Measurements from ENCODE around the gene VRTN. TPM values are rescaled to one million over a fixed set of nuclear protein-coding genes. Genes with fewer than 3 reads are reported as not detected.
"Not testable (repeated sequence)": the region's sequence is repeated elsewhere in the genome, so short reads cannot be mapped to it uniquely, and the experiment has no call there.

VRTN gene
- total RNA-seq, 1 experiment from 2014 or later = 140 TPM

DNA sequence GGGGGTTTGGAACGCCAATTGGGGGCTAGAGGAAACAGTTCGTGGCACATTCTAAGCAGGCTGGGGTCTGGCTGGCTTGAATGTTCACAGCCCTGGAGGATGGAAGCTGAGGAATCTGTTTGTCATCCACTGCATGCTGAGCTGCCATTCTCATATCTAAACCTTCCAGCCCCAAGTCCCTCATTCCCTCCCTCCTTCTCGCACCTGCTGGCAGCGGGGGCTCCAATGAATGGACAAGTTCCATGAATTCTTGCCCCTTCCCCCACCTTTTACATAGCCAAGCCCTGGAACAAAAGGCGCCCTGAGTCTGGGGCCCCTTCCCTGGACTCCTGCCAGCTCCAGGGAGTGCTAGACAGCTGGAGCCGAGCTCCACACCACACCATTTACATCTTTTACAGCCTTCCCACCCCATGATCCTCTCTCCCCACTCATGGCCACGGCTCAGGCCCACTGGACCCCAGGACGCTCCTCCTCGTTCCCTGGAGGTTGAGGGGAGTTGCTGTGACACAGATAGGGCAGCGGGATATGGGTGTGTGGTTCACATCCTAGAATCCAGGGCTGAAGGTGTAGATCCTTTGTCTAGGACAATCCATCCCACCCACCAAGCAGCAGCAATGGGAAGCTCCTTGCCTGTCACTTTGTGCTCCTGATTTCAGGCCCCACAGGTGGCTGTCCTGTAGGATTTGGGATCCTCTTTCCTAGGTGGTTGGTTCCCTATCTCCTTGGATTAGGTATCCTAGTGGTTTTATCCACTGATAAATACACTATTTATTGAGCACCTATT, 21.7 kb upstream of the VRTN start:
- H3K36me3 ChIP-seq (replicated peaks; ENCODE audit: control insufficient read depth, insufficient read depth, low read length) = no peaks in the 10 kb centered on the region
- no peak overlapping the region for H3K4me3 ChIP-seq (ENCODE audit: insufficient read depth, low read depth, low read length)
- DNase-seq = peak; percentile 89
- H3K27me3 ChIP-seq (ENCODE audit: control insufficient read depth, insufficient read depth, low read length) = no peaks in the 10 kb centered on the region

DNA sequence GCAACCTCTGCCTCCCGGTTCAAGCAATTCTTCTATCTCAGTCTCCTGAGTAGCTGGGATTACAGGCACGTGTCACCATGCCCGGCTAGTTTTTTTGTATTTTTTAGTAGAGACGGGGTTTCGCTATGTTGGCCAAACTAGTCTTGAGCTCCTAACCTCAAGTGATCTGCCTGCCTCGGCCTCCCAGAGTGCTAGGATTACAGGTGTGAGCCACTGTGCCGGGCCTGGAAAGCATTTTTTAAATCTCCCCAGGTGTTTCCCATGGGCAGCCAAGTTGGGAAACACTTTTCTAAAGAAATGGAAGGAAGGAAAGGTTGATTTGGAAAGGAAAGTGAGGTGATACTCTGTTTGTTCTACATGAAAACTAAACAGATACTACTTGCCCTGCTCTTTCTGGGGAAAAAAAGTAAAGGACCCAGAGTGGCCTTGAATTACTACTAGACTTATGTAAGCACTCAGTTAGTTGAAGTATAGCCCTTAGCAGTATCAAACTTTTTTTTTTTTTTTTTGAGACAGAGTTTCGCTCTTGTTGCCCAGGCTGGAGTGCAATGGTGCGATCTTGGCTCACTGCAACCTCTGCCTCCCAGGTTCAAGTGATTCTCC, 18.2 kb upstream of the VRTN start:
- not testable (repeated sequence) for H3K36me3 ChIP-seq (replicated peaks; ENCODE audit: control insufficient read depth, insufficient read depth, low read length); DNase-seq; H3K27me3 ChIP-seq (ENCODE audit: control insufficient read depth, insufficient read depth, low read length)

DNA sequence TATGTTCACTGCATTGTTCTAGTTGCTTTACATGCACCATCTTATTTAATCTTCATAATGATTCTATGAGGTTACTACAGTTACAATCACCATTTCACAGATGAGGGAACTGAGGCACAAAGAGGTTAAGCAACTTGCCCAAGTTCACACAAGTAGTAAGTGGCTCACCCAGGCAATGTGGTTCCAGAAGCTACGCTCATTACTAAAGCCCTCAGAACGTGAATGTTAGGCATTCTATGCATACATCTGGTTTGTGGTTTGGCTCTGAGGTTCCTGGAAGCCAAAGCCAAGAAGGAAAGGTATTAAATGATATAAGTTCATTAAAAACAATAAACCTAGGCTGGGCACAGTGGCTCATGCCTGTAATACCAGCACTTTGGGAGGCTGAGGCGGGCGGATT, 14.4 kb upstream of the VRTN start:
- no peak overlapping the region for H3K4me3 ChIP-seq (ENCODE audit: insufficient read depth, low read depth, low read length)
- H3K36me3 ChIP-seq (replicated peaks; ENCODE audit: control insufficient read depth, insufficient read depth, low read length) = no peaks in the 10 kb centered on the region
- H3K27me3 ChIP-seq (ENCODE audit: control insufficient read depth, insufficient read depth, low read length) = no peaks in the 10 kb centered on the region
- DNase-seq = no peak

More for the DNA sequence above, 18.2 kb upstream of the VRTN start:
- H3K4me3 ChIP-seq (ENCODE audit: insufficient read depth, low read depth, low read length) = not testable (repeated sequence)

DNA sequence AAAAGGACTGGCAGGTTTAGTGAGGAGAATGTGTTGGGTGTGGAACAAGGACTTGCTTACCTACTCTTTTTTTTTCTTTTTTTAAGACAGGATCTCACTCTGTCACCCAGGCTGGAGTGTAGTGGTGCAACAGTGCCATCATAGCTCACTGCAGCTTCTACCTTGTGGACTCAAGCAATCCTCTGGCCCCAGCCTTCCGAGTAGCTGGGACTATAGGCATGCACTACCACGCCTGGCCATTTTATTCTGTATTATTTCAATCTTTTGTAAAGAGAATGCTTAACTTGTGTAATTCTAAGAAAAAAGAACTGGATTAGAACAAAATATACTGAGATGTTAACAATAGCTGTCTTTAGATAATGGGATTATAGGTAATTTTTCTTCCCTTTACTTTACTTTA, 1.9 kb upstream of the VRTN start:
- H3K27me3 ChIP-seq (ENCODE audit: control insufficient read depth, insufficient read depth, low read length) = no peaks in the 10 kb centered on the region
- H3K36me3 ChIP-seq (replicated peaks; ENCODE audit: control insufficient read depth, insufficient read depth, low read length) = no peaks in the 10 kb centered on the region
- DNase-seq = no peak
- H3K4me3 ChIP-seq (ENCODE audit: insufficient read depth, low read depth, low read length) = no peak overlapping the region

DNA sequence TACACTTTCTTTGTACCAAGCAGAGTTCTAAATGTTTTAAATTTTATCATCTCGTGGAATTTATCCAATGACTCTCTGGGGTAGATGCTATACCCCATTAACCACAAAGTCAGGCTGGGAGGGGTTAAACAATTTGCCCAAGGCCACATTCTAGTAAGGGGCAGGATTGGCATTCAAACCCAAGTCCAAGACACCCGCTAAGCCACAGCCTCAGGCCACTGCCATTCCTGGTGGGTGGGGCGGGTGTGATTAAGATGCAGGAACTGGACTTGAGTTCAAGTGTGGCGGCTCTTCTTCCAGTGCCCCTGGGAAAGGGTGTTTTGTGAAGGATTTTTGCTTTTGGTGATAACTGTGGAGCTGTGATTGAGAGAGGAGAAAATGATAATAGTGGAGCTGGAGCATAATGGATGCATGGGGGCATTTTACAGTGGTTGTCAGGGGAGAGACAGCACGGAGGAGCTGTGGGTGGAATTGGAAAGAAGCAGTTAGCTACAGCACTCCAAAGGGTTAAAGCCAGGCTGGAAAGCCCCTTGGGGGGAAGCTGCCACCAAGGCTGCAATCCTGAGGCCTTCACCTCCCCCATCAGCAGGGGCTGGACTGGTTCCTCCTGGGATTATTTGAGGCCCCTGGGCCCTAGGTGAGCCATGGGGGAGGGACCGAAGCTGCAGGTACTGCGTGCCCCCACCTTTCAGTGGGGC, 1.0 kb upstream of the VRTN start:
- H3K4me3 ChIP-seq (ENCODE audit: insufficient read depth, low read depth, low read length) = peak overlapping the region; percentile 91
- peak; percentile 77 for DNase-seq

DNA sequence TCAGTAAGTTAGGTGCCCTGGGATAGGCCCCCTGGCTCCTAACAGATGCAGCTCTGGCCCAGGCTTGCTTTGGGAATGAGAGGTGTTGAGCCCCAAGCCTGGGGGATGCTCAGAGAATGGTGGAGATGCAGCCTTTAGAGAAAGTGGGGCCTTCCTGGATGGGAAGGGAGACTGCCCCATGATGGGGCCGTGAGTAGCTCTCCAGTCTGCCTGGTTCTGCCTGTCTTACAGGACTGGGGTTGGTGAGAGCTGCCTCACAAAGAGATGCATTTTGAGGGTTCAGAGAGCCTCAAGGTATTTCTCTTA, 523 bp upstream of the VRTN start:
- Histone ChIP-seq H3K4me3 (ENCODE audit: insufficient read depth, low read depth, low read length) (peak overlapping the region; percentile 91), H3K36me3 (replicated peaks; ENCODE audit: control insufficient read depth, insufficient read depth, low read length) (no peaks in the 10 kb centered on the region), H3K27me3 (ENCODE audit: control insufficient read depth, insufficient read depth, low read length) (no peaks in the 10 kb centered on the region)
- DNase-seq = no peak

More for the DNA sequence above, 1.0 kb upstream of the VRTN start:
- Histone ChIP-seq H3K36me3 (replicated peaks; ENCODE audit: control insufficient read depth, insufficient read depth, low read length) (no peaks in the 10 kb centered on the region), H3K27me3 (ENCODE audit: control insufficient read depth, insufficient read depth, low read length) (no peaks in the 10 kb centered on the region)

GRCh38 chr14:74348735-74349463, 628 bp downstream of the VRTN start:
- H3K27me3 ChIP-seq (ENCODE audit: control insufficient read depth, insufficient read depth, low read length) = no peaks in the 10 kb centered on the region
- DNase-seq = peak; percentile 79
- H3K4me3 ChIP-seq (ENCODE audit: insufficient read depth, low read depth, low read length) = peak overlapping the region; percentile 91
- H3K36me3 ChIP-seq (replicated peaks; ENCODE audit: control insufficient read depth, insufficient read depth, low read length) = no peaks in the 10 kb centered on the region

GRCh38 chr14:74349757-74350156, 1.5 kb downstream of the VRTN start:
- H3K4me3 ChIP-seq (ENCODE audit: insufficient read depth, low read depth, low read length) = peak overlapping the region; percentile 91
- peak; percentile 62 for DNase-seq
- no peaks in the 10 kb centered on the region for H3K36me3 ChIP-seq (replicated peaks; ENCODE audit: control insufficient read depth, insufficient read depth, low read length)
- no peaks in the 10 kb centered on the region for H3K27me3 ChIP-seq (ENCODE audit: control insufficient read depth, insufficient read depth, low read length)

DNA sequence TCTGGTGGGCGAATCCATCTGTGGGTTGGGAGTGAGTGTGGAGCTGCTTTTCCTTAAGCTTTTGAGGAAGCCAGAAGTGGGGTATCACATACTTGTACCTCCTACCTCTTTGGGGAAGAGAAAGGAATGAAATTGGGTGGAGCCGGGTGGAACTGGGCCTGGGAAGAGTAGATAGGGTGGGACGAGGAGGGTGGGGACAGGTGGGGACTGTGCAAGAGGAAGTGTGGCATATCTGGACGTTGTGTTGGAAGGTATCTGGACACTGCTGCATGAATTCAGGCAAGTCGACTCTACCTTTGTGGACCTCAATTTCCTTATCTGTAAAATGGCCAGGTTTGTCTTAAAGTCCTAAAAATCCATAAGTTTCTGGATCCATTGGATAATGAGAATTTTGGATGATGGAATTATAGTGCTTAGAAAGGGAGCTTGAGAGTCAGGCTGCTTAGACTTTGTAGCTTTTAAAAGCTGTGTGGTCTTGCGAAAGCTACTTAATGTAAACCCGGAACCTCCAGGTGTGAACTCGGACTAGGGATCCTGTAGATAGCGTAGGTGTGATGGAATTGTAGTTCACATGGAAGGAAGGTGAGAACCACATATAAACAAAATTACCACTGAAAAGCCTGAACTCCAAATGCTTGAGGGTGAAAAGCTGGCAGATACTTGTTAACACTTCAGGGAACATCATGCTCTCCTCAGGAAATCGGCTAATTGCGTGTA, 2.1 kb downstream of the VRTN start:
- Histone ChIP-seq H3K4me3 (ENCODE audit: insufficient read depth, low read depth, low read length) (peak overlapping the region; percentile 91), H3K27me3 (ENCODE audit: control insufficient read depth, insufficient read depth, low read length) (no peaks in the 10 kb centered on the region), H3K36me3 (replicated peaks; ENCODE audit: control insufficient read depth, insufficient read depth, low read length) (no peaks in the 10 kb centered on the region)
- no peak for DNase-seq

DNA sequence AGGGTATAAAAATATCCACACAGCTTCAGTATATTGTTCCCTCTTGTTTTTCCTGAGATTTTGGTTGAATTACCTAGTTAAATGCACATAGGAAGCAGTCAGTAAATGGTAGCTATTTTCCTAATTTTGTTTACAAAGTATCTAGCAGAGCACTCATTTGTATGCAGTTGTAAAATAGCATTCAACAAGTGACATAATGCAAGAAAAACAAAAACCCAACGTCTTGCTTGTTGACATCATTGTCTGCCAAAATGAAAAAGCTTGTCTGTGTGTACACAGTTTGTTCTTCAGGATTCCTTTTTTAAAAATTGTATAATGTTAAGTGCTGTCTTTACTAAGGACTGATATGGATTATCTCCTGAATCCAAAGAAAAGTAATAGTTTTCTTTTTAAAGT, 2.7 kb downstream of the VRTN start:
- no peak for DNase-seq
- no peaks in the 10 kb centered on the region for H3K27me3 ChIP-seq (ENCODE audit: control insufficient read depth, insufficient read depth, low read length)
- H3K4me3 ChIP-seq (ENCODE audit: insufficient read depth, low read depth, low read length) = peak overlapping the region; percentile 91
- H3K36me3 ChIP-seq (replicated peaks; ENCODE audit: control insufficient read depth, insufficient read depth, low read length) = no peaks in the 10 kb centered on the region

GRCh38 chr14:74356892-74357575, 8.8 kb downstream of the VRTN start:
- no peaks in the 10 kb centered on the region for H3K27me3 ChIP-seq (ENCODE audit: control insufficient read depth, insufficient read depth, low read length)
- H3K36me3 ChIP-seq (replicated peaks; ENCODE audit: control insufficient read depth, insufficient read depth, low read length) = peaks cover 30% of the 10 kb centered on the region
- no peak for DNase-seq

DNA sequence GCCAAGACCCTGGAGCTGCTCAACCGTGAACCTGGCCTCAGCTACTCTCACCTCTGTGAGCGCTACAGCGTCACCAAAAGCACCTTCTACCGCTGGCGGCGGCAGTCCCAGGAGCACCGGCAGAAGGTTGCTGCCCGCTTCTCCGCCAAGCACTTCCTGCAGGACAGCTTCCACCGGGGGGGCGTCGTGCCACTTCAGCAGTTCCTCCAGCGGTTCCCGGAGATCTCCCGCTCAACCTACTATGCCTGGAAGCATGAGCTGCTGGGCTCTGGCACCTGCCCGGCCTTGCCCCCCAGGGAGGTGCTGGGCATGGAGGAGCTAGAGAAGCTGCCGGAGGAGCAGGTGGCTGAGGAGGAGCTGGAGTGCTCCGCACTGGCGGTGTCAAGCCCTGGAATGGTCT, 9.3 kb downstream of the VRTN start:
- Histone ChIP-seq H3K27me3 (ENCODE audit: control insufficient read depth, insufficient read depth, low read length) (no peaks in the 10 kb centered on the region), H3K4me3 (ENCODE audit: insufficient read depth, low read depth, low read length) (no peak overlapping the region), H3K36me3 (replicated peaks; ENCODE audit: control insufficient read depth, insufficient read depth, low read length) (peaks cover 30% of the 10 kb centered on the region)
- DNase-seq = no peak

More at GRCh38 chr14:74356892-74357575, 8.8 kb downstream of the VRTN start:
- no peak overlapping the region for H3K4me3 ChIP-seq (ENCODE audit: insufficient read depth, low read depth, low read length)

DNA sequence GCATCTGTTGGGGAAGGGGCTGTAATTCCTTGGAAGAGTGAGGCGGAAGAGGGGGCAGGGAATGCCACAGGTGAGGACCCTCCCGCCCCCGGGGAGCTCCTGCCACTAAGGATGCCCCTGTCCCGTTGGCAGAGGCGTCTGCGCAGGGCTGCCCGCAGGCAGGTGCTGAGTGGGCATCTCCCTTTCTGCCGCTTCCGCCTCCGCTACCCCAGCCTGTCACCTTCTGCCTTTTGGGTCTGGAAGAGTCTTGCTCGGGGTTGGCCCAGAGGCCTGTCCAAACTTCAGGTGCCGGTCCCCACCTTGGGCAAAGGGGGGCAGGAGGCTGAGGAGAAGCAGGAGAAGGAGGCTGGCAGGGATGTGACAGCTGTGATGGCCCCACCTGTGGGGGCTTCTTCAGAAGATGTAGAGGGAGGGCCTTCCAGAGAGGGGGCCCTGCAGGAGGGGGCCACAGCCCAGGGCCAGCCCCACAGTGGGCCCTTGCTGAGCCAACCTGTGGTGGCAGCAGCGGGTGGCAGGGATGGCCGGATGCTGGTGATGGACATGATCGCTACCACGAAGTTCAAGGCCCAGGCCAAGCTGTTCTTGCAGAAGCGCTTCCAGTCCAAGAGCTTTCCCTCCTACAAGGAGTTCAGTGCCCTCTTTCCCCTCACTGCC, 10.0 kb downstream of the VRTN start:
- Histone ChIP-seq H3K27me3 (ENCODE audit: control insufficient read depth, insufficient read depth, low read length) (no peaks in the 10 kb centered on the region), H3K36me3 (replicated peaks; ENCODE audit: control insufficient read depth, insufficient read depth, low read length) (peaks cover 30% of the 10 kb centered on the region), H3K4me3 (ENCODE audit: insufficient read depth, low read depth, low read length) (no peak overlapping the region)
- DNase-seq = no peak

All from H7 (cell line).